HG03097 (cell line): Measurements from ENCODE around the gene ELK3.

Experiments
- ATAC-seq: cut with Tn5 transposase; IDR thresholded peaks from one replicate; pipeline ENCODE4 v1.9.1; 2021; ENCODE audit not compliant: unreplicated experiment, low FRiP score

ELK3 gene

DNA sequence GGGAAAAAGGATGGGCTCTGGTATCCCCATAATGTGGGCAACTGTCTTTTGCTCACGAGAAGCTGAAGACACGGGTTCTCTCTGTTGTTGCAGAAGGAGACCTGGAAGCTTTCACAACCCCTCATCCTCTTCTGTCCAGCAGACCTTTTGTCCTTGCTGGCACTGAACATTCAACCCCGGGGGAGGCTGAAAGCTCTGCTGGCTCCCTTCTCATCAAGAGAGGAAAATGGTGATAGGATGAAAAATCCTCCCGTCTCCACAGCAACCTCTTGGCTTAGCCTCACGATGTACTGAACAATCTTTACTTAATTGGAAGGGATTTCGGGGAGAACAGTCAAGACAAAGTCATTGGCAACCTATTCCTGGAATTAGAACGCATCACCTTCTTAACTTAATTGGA, 39.0 kb downstream of the ELK3 start:
- ATAC-seq: no peak

DNA sequence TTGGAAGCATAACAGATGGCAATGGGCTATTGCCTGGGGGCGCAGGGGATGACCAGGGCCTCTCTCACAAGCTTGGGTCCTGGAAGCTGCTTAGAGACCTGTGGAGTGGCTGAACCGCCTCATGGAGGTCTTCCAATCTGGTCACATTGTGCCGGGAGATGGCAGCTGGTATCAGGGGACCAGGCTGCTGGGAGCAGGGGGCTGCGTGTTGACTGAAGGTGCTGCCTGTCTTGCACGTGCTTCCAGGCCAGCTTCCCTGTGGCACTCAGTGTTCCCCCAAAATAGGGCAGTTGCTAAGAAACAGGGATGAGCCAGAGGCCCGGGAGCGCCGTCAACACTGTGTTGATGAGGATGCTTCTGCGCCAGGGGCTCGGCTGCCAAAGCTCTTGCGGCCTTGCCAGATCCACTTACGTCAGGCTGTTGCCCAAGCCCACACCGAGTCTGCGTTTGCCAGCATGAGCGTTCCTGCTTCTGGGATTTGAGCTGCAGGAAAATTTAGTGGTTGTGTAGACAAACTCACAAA, 39.8 kb downstream of the ELK3 start:
- no peak for ATAC-seq

GRCh38 chr12:96234591-96235483, 40.7 kb downstream of the ELK3 start:
- no peak for ATAC-seq

DNA sequence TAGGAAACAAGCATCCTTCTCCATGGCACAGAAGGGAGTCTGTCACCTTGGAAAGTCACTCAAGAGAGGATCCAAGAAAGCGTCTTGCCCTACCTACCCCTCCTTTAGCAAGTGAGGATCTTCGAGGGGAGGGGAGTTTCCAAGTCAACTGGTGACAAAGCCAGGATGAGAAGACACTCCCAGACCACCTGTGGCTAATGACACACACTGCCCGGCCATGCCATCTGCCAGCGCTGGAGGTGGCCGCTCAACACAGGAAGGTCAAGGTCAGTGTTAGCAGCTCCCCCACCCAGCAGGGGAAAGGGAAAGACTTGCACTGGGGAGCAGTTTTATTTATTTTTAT, 41.3 kb downstream of the ELK3 start:
- no peak for ATAC-seq

DNA sequence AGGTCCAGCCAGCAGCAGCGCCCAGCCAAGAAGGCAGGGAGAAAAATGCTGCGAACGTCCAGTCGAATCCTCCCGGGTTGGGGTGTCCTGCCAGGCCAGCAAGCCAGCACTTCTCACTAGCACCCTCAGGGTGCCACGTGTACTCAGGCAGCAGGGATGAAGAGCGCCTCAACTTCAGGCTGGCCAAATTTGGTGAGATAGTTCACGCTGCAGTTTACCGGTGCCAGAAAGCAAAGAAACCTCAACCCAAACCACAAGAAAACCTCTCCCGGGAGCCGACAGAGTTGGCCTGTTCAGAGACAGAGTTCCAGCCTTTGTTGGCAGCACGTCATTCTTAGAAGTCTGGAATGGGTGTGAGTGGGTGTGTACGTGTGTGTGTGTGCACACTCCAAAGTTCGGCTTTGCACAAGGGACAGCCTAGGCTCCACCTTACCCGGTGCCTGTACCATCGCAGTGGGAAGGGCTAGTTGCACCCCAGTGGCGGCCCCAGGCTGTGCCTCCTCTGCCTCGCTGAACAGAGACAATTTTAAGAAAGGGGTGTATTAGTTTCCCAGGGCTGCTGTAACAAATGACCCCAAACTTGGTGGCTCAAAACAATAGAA, 42.1 kb downstream of the ELK3 start:
- ATAC-seq: no peak

- no peak for ATAC-seq
Observed at GRCh38 chr12:96237035-96237434, 42.9 kb downstream of the ELK3 start.

DNA sequence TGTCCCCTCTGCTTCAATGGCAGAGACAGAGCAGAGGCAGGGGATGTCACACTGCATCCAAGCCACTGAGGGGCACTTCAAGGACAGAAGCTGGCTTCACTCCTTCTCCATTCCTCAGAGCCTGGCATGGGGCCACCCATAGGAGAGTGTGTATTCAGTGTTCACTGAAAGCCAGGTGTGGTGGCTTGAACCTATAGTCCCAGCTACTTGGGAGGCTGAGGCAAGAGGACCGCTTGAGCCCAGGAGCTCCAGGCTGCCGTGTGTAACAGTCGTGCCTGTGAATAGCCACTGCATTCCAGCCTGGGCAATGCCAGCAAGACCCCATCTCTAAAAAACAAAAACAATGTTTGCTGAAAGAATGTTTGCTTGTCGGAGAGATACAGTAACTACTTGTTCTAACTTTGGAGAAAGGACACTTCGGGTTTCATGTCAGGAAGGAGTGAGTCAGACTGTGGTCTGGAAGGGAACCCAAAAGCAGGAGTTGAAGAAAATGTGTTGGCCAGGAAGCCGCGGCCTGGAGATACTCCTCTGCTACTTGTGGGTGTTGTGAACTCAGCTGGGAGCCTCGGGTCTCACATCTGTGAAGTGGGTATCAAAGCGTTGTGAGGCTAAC, 43.4 kb downstream of the ELK3 start:
- no peak for ATAC-seq

DNA sequence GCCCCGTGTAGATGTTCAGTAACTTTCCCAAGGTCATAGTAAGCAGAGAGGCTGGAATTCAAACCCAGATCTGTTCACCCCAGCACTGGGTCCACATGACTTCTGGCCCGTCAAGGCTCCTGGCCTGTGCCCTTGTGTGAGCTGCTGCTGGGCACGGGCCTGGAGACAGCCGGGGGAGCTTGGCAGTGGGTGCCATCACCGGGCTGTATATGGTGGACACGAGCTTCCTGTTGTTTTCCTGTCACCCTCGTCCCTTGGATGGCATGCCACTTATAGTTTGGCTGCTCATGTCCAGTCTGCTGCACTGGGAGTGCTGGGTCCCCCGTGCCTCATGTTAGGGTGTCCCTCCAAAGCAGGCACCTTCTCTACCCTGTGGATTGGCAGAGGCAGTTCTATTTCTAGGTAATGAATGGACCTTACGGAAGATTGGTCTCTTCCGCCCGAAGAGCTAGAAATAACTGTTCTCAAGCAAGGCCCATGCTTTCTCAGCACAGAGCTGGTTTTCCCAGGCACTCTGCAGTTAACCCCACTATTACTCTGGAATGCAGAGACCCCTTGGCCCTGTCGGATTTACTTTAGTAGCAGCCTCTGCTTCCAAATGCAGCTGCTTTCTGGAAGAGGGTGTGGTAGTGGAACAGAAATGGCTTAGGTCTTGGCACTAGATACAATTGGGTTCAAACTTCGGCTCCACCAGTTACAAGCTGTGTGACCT, 44.3 kb downstream of the ELK3 start:
- ATAC-seq: no peak

DNA sequence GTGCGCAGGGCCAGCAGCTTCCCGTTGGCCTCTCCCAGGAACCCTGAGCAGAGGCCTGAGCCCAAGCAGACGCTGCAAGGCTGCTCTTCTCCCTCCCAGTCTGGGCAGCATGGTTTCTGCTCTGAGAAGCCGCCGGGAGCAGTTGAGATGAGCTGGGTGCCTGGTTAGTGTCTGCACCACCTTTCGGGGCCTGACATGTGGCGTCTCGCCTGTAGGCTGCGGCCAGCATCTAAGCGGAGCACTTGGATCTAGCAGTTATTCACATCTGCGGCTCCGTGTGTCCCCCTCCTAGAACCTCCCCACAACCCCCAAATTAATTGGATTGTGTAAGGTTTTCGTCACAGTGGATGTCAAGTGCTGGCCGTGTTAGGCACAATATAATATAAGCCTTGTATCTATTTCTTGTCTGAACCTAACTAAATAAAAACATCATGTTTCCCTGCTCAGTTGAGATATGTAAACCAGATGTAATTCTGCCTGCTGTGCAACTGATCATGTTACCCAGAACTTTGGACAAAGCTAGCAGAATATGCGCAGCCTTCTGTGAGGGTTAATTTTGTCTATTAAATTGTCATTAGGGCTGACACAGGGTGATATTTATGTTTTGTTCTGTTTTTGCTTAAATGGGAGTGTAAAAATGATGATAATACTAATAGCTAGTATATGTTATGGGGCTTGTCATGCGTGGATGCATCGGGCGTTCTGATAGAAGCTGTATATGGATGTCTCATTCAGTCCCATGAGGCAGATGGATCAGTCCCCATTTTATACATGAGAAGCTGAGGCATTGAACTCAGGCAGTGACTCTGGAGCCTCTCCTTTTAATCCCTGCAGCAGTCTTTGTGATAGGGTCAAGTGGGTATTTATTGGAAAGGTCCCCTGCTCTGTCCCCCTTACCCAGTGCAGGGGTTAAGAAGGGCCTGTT, 45.8 kb downstream of the ELK3 start:
- no peak for ATAC-seq

DNA sequence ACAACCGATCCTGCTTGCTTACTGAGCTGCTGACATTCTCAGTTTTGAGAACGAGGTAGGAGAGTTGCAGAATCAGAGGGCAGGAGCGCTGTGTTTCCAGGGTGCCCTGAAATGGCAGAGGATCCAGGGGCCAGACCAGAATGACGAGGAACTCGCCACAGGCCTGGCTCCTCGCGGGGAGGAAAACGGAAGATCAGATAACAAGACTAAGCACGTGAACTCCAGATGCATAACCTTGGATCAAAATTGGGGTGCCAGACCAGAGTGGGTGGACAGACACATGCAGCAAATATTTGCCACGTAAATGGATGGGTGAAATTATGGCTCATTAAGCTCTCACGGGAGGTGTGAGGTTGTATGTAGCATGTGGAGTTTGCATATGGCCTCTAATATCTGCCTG, 46.5 kb downstream of the ELK3 start:
- no peak for ATAC-seq

DNA sequence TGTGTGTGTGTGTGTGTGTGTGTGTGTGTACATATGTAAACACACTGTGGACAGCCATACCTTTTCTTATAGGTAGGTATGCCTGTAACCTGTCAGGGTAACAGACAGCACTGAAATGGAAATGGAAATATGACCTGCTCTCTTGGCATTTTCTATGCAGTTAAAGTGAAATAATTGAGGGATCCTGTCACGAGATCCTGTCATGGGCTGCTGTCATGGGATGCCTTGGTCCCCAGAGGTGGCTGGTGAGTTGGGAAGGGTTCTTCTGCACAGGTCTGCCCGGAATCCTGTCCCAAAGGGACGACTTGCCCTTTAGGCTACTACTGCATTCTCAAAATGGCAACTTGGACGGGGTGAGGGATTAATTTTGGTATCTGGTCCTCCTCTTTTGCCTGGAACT, 47.3 kb downstream of the ELK3 start:
- no peak for ATAC-seq

GRCh38 chr12:96241846-96242256, 47.7 kb downstream of the ELK3 start:
- ATAC-seq: no peak

- no peak for ATAC-seq
Observed at GRCh38 chr12:96242597-96242996, 48.4 kb downstream of the ELK3 start.

- no peak for ATAC-seq
Observed at GRCh38 chr12:96244826-96245225, 50.7 kb downstream of the ELK3 start.

DNA sequence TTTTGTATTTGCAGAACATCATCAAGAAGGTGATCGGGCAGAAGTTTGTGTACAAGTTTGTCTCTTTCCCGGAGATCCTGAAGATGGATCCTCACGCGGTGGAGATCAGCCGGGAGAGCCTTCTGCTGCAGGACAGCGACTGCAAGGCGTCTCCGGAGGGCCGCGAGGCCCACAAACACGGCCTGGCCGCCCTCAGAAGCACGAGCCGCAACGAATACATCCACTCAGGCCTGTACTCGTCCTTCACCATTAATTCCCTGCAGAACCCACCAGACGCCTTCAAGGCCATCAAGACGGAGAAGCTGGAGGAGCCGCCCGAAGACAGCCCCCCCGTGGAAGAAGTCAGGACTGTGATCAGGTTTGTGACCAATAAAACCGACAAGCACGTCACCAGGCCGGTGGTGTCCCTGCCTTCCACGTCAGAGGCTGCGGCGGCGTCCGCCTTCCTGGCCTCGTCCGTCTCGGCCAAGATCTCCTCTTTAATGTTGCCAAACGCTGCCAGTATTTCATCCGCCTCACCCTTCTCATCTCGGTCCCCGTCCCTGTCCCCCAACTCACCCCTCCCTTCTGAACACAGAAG, 52.8 kb downstream of the ELK3 start:
- ATAC-seq: no peak

- no peak for ATAC-seq
Observed at GRCh38 chr12:96247563-96247962, 53.4 kb downstream of the ELK3 start.

- no peak for ATAC-seq
Observed at GRCh38 chr12:96248136-96248931, 54.2 kb downstream of the ELK3 start.

DNA sequence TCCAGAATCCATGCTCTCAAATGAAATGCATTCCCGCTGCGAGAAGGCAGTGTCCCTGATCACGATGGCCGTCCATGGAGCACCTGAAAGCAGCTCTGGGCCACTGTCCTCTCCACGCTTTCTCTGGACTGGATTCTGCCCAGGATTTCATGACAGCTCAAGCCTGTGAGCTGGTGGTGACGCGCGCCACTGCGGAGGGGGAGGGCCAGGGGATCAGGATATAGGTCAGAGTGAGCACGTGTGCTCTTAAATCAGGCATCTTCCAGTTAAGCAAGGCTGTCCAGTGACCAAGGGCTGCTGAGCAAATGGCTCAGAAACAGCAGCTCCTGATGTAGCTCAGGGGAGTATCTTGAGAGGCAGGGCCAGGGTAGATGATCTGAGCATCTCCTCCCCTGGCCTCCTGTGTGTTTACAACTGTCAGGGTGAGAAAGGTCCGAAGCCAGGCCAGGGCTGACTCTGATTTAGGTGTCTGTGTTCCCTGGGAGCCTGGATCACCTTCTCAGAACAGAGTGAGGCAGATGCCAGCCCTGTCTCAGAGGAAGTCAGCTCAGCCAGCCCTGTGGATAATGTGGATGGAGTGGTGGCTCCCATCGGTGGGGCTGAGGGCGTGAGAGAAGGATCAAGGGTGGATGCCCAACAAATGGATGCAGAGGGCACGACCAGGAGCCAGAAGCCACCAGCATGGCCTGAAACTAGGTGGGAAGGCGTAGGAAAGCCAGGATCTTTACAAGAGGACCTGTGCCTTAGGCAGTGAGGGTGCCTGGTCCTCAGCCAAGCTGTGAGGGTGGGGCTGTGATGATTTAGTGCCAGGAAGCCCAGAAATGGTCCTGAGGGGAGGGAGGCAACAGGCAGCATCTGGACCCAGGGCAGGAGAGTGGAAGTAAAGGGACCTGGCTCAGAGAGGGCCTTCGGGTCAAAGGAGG, 55.3 kb downstream of the ELK3 start:
- ATAC-seq: no peak
